Measurements from ENCODE around the gene CERK.

CERK gene

DNA sequence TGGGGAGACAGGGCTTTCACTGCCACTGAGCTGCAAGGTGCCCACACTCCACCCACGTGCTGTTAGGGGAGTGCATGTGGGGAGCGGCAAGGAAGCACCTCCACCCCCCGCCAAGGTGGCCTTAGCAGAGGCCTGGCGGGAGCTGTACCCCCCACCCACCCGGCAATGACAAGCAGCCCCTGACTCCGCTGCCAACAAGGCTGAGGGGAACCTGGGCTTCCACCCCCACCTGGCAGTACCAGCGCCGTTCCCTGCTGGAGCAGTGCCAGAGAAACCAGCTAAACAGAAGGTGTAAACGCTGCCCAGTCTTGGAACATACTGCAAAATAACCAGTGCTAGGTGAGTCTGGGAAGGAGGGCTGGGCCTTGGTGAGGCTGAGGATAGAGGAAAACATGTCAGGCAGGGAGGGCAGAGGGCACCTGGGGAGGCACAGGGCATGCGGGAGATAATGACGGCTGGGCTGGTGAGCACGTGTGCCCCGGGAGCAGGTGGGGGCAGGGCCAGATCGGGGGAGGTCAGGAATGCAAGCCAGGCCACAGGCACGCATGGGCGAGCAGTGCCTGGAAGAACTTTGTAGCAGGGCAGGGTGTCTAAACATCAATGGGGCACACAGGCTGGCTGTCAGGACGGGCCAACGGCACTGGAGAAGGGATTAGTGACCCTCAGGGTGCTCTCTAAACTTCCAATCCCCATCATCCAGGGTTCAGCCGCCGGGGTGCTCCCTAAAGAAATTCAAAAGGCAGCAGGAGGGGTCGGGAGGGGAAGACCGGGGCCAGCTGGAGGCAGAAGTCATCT is 6.6 kb downstream of the CERK start:
- no peak for DNase-seq (ENCODE audit: low read depth)

DNA sequence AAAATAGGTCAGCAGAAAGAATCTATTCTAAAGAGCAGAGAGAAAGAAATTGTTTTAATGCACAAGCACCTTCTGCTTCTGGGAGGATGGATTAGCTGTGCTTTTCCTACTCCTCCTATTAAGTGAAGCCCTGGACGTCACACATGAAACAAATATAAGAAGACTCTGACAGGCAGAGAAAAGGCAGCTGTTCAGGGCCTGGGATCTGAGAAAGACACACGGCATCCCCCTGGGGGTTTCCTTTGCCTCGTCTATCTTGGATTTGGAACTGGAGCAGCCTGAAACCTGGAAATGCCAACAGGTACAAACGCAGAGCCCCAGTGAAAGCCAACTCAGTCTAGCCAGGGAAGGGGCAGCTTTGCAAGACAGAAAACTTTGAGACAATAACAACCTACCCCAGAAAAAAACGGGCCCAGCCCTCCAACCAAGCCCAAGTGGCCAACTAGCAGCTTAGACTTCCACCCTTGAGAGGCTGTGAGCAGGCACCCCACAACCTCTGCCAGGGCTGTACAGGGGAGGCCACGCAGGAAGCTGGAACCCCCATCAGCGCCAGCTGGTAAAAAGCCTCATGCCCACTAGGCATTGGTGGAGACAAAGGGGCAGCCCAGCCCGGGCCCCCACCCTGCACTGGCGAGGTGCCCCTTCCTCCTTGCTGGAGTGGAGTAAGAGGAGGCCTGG is 7.3 kb downstream of the CERK start:
- DNase-seq (ENCODE audit: low read depth), result no peak

DNA sequence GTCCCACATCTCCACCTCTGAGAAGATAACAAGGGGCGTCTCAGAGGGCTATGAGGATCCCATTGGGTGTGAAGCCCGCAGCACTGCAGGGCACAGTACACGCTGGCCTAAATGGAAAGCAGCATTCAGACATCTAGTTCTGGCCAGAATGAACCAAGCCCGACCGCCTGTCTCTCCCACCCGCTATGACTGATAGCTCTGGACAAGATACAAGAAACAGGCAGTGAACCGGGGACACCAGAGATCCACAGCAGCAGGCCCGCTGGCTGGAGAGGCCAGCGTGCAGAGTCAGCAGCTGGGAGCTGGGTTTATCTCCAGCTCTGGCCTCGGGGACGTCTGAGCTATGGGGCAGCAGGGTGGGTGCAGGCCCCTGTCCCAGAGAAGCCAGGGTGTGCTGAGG is 9.6 kb downstream of the CERK start:
- DNase-seq (ENCODE audit: low read depth), result no peak

DNA sequence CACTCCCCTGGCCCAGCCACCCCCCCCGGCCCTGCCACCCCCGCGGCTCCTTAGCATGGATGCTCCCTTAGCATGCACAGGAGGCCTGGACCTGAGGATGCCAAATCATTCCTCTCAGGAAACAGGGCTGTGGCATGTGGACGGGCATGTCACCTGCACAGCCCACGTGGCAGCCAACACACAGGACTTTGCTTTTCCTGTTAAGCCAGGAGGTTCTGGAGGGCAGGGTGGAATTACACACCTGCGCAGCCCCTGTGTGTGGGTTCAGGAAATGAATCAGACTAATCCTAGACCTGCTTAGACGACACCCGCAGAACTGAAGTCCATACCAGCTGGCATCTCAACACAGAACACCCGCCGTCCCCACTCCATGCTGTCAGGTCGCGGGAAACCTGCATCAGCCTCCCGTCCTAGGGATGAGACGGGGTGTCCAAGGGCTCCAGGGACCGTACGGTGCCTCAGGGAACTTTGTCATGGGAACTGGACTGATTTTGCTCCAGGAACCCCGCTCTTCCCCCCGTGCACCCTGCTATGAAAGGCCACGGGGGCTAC is 10.2 kb downstream of the CERK start:
- DNase-seq (ENCODE audit: low read depth), result no peak

DNA sequence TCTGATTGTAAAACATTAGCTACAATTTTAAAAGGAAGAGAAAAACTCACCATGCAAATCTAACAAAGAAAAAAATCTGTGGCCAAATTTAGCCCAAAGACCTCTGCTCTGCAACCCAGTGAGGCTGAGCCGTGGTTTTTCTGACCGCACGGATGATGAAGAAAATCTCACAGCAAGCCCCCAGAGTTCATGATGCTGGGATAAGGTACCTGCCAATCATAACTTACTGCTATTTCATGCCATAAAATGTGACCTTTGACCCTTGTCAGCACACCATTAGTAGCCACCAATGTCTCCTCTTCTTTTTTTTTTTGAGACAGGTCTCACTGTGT is 11.1 kb downstream of the CERK start:
- DNase-seq (ENCODE audit: low read depth), result no peak

DNA sequence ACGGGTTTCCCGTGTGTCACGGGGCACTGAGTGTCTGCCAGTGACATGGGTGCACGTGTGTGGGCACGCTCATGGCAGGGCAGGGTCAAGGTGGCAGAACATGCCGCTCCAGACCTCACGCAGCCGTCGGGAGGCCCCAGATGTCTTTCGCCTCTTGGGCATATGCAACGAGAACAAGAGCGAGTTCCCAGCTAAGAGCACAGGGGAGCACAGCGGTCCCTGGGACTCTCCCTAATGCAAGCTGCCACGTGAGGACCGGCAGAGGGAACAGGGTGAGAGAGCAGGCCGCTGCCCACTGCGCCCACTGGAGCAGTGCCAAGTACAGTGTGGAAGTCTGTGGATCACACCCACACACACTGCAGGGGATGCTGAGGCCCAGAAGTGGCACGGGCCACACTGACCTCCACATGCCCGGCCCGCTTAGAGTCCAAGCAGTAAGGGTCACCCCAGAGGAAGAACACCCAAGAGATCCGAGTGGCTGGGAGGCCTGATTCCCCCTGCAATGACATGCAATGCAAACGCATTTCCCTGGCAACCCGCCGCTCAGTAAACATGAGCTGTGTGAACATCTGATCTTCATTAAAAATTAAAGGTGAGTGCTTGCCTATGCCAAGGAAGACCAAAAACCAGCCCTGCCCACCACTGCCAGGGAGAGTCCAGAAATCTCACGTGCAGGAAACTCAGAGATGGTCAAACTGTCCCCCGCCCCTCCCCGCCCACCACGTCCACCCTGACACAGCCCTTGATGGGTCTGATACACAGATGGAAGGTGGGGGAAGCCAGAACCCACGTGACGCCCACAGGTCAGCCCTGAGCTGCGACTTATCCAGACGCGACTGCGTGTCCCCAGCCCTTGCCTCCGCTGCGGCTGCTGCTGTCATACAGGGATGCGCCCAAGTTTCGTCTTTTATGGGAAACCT is 11.7 kb downstream of the CERK start:
- DNase-seq (ENCODE audit: low read depth), result no peak

DNA sequence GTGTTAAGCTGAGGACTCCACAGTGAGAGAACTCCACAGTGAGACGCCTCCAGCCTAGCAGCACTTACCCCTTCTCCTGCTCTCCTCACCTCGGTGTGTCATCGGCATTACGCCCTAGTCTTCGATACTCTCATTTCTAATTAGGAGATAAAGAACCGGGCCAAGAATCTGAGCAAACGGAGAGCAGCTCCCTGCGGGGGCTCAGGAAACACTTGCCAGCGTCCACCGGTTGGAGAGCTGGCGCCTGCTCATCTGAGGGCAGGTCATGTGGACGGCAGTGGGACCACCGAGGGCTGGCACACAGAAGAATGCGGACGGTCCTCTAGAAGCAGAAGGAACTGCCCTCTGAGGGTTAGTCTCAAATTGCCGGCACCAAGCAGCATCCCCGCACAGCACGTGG is 13.0 kb downstream of the CERK start:
- no peak for DNase-seq (ENCODE audit: low read depth)

GRCh38 chr22:46723882-46724281 is 14.2 kb downstream of the CERK start:
- DNase-seq (ENCODE audit: low read depth), result no peak

GRCh38 chr22:46721501-46722085 is 16.5 kb downstream of the CERK start:
- DNase-seq (ENCODE audit: low read depth), result no peak

- DNase-seq (ENCODE audit: low read depth), result no peak
Observed at GRCh38 chr22:46719921-46720320, 18.1 kb downstream of the CERK start.

DNA sequence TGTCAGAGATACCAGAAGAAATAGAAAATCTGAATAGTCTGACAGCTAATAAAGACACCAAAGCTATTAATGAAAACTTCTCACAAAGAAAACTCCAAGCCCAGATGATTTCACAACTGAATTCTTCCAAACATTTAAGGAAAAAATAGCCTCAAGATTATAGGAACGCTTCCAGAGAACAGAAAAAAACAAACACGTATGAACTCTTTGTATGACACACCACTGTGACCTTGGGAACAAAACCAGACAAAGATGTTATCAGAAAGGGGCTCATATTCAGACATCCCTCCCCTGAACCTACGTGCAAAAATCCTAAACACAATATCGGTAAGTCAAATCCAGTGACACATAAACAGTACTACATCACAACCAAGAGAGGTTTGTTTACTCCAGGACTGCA is 23.5 kb downstream of the CERK start:
- DNase-seq (ENCODE audit: low read depth), result no peak

- DNase-seq (ENCODE audit: low read depth), result no peak
Observed at GRCh38 chr22:46712288-46712687, 25.8 kb downstream of the CERK start.

GRCh38 chr22:46710806-46711205 is 27.2 kb downstream of the CERK start:
- DNase-seq (ENCODE audit: low read depth), result no peak

GRCh38 chr22:46708766-46709330 is 29.2 kb downstream of the CERK start:
- DNase-seq (ENCODE audit: low read depth), result no peak

GRCh38 chr22:46707827-46708570 is 30.1 kb downstream of the CERK start:
- no peak for DNase-seq (ENCODE audit: low read depth)

GRCh38 chr22:46707305-46707704 is 30.7 kb downstream of the CERK start:
- no peak for DNase-seq (ENCODE audit: low read depth)

DNA sequence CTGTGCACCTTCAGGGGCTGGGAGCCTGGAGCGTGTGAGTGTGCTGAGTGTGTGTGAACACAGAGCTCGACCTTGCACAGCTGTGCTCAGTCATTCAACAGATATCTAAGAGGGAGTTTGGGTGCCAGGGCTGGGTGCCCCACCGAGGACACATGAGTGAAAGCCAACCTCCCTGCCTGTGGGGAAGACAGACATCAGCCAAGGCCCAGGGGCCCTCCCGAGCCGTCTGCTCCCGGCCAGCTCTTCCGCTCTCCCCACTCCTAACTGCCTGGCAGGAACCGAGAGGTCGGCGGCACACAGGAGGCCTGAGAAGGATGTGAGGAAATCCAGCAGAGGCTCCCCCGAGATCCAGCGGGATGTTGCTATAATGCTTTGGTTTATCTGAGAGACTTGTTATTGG is 32.0 kb downstream of the CERK start:
- no peak for DNase-seq (ENCODE audit: low read depth)

GRCh38 chr22:46703996-46704370 is 34.1 kb downstream of the CERK start:
- no peak for DNase-seq (ENCODE audit: low read depth)

GRCh38 chr22:46703171-46703995 is 34.7 kb downstream of the CERK start:
- no peak for DNase-seq (ENCODE audit: low read depth)

DNA sequence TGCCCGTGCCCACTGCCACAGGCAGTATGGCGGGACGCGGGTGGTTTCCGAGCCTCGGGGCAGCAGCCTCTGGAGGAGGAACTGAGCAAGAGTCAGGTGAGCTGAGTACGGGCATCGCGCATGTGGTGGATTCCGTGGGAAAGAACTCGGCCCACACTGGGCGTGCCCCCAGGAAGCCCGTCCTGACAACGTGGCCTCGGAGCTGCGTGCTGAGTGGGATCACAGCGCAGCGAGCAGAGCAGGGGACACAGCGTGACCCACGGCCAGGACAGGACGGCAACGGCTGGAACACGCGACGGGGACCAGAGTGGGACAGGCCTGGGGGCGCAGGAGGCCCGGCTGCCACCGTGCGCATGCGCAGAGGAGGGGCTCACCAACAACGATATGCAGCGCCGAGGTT is 36.8 kb downstream of the CERK start:
- no peak for DNase-seq (ENCODE audit: low read depth)
